HepG2 (cell line): ENCODE measurements around the gene RILP. TPM values are rescaled to one million over a fixed set of nuclear protein-coding genes. Genes with fewer than 3 reads are reported as not detected.
A peak's percentile ranks its signal among the peaks of the same experiment; 100 is the strongest.

Experiments
- AGO2 ChIP-seq: fragments of 200-400 bp; formaldehyde crosslinking; optimal IDR thresholded peaks from 2 replicates; pipeline ENCODE3; 2017; ENCODE audit warnings: mild to moderate bottlenecking, low read depth, low read length, moderate library complexity
- ARNT ChIP-seq: fragments of 450-650 bp; IDR thresholded peaks from 2 replicates; pipeline ENCODE4 v1.6.1; 2017
- ARNT2 ChIP-seq: sonication (generic); formaldehyde crosslinking; IDR thresholded peaks from 2 replicates; pipeline ENCODE4 v1.8.0; 2022; ENCODE audit warnings: mild to moderate bottlenecking, low read depth, missing genetic modification reagents, moderate library complexity
- HNF4A ChIP-seq: sonication (generic); formaldehyde crosslinking; IDR thresholded peaks from 2 replicates; pipeline ENCODE4 v1.4.0; 2020; ENCODE audit warnings: missing genetic modification reagents
- KDM2A ChIP-seq: sonication (generic); formaldehyde crosslinking; IDR thresholded peaks from 2 replicates; pipeline ENCODE4 v1.4.0; 2020; ENCODE audit warnings: low read depth, missing genetic modification reagents, borderline replicate concordance
- LBX2 ChIP-seq: sonication (generic); formaldehyde crosslinking; IDR thresholded peaks from 2 replicates; pipeline ENCODE4 v1.5.0; 2020; ENCODE audit warnings: missing genetic modification reagents, mild to moderate bottlenecking, borderline replicate concordance
- NCOA1 ChIP-seq: sonication (generic); formaldehyde crosslinking; IDR thresholded peaks from 2 replicates; pipeline ENCODE4 v1.9.0; 2021; ENCODE audit warnings: missing genetic modification reagents
- POLR2G ChIP-seq: fragments of 200-400 bp; formaldehyde crosslinking; IDR thresholded peaks from 2 replicates; pipeline ENCODE4 v1.6.1; 2018; ENCODE audit warnings: mild to moderate bottlenecking, low read depth, low read length, moderate library complexity
- TSC22D2 ChIP-seq: sonication (generic); formaldehyde crosslinking; IDR thresholded peaks from 2 replicates; pipeline ENCODE4 v1.5.1; 2020; ENCODE audit warnings: missing genetic modification reagents, mild to moderate bottlenecking, borderline replicate concordance
- ZBTB40 ChIP-seq, 2 experiments: fragments of 450-650 bp in 1 of 2; sonication (generic) in 1 of 2; formaldehyde crosslinking in 1 of 2; IDR thresholded peaks; 2 replicates each; pipeline versions ENCODE4 v1.6.1 to v1.8.0; 2016 to 2022; ENCODE audit warnings: antibody characterized with exemption in 1 of 2, mild to moderate bottlenecking in 1 of 2, missing genetic modification reagents in 1 of 2
- ZKSCAN8 ChIP-seq: IDR thresholded peaks from 2 replicates; pipeline ENCODE4 v1.6.1; 2016; ENCODE audit warnings: borderline replicate concordance, missing genetic modification reagents, missing compliant biosample characterization
- ZMYM2 ChIP-seq: sonication (generic); formaldehyde crosslinking; IDR thresholded peaks from 2 replicates; pipeline ENCODE4 v1.8.0; 2022; ENCODE audit warnings: mild to moderate bottlenecking, missing genetic modification reagents
- ZNF207 ChIP-seq: fragments of 450-650 bp; IDR thresholded peaks from 2 replicates; pipeline ENCODE4 v1.6.1; 2016; ENCODE audit warnings: antibody characterized with exemption, borderline replicate concordance
- ZNF34 ChIP-seq: sonication (generic); formaldehyde crosslinking; IDR thresholded peaks from 2 replicates; pipeline ENCODE4 v1.4.0; 2020; ENCODE audit warnings: mild to moderate bottlenecking, missing genetic modification reagents, borderline replicate concordance
- ZNF350 ChIP-seq: sonication (generic); formaldehyde crosslinking; IDR thresholded peaks from 2 replicates; pipeline ENCODE4 v1.4.0; 2020; ENCODE audit warnings: mild to moderate bottlenecking, low read depth, missing genetic modification reagents, borderline replicate concordance
- ZNF460 ChIP-seq: sonication (generic); formaldehyde crosslinking; IDR thresholded peaks from 2 replicates; pipeline ENCODE4 v1.5.1; 2020; ENCODE audit warnings: missing genetic modification reagents, mild to moderate bottlenecking, borderline replicate concordance
- ZNF644 ChIP-seq: IDR thresholded peaks from 2 replicates; pipeline ENCODE4 v1.6.1; 2016; ENCODE audit warnings: low read depth
- ZNF703 ChIP-seq: sonication (generic); formaldehyde crosslinking; IDR thresholded peaks from 2 replicates; pipeline ENCODE4 v1.5.1; 2020; ENCODE audit warnings: missing genetic modification reagents, mild to moderate bottlenecking, moderate library complexity, borderline replicate concordance
- ZNF724P ChIP-seq: sonication (generic); formaldehyde crosslinking; IDR thresholded peaks from 2 replicates; pipeline ENCODE4 v1.8.0; 2022; ENCODE audit warnings: missing genetic modification reagents, borderline replicate concordance
- ZNF878 ChIP-seq: sonication (generic); formaldehyde crosslinking; IDR thresholded peaks from 2 replicates; pipeline ENCODE4 v1.8.1; 2023; ENCODE audit warnings: mild to moderate bottlenecking, missing genetic modification reagents, moderate library complexity
- polyA plus RNA-seq, 8 experiments: library from polyadenylated mRNA; depleted of rRNA in 3 of 8; stranded (reverse) in 7 of 8; unstranded in 1 of 8; fragments of >200 nt; fragmentation: Illumina TruSeq in 4 of 8; extraction: Trizol in 4 of 8; gene quantifications; 2 replicates each; pipeline versions ENCODE4 v1.2.1 to v1.2.3, GENCODE V29; 2011 to 2016; ENCODE audit warnings: low read depth in 4 of 8, missing spikeins in 1 of 8, mixed read lengths in 1 of 8; ENCODE audit not compliant: insufficient read depth in 1 of 8
- total RNA-seq, 5 experiments: library from RNA; depleted of rRNA; stranded (reverse); fragments of >200 nt; fragmentation: Illumina TruSeq; extraction: Trizol; gene quantifications; 2 replicates each; pipeline ENCODE4 v1.2.3, GENCODE V29; 2016; ENCODE audit warnings: low read depth in 1 of 5

RILP gene
- total and polyA plus RNA-seq, 2 of the 13 experiments (the other 11 are each of a cell fraction or from before 2014, with no cell fraction given): 6.6 to 8.1 TPM

- TF ChIP-seq ZBTB40 (IDR thresholded peaks at IDR 0.05) (no peak), ZBTB40 (CRISPR knock-in tag; IDR thresholded peaks at IDR 0.05) (no peak; the same call in 1 of the 2 replicates), ARNT2 (CRISPR knock-in tag) (no peak), ZNF34 (CRISPR knock-in tag) (no peak), ARNT (no peak), HNF4A (0 out of 2 replicates have a peak, but pooled peaks have one; percentile 16), LBX2 (no peak), ZNF644 (CRISPR knock-in tag) (no peak), TSC22D2 (CRISPR knock-in tag) (0 out of 2 replicates have a peak, but pooled peaks have one; percentile 54), ZNF207 (no peak), ZNF350 (CRISPR knock-in tag) (peak; percentile 82; the same call in 1 of the 2 replicates), KDM2A (CRISPR knock-in tag) (peak; percentile 87; the same call in 1 of the 2 replicates), ZNF878 (CRISPR knock-in tag) (no peak), ZNF703 (0 out of 2 replicates have a peak, but pooled peaks have one; percentile 50), NCOA1 (CRISPR knock-in tag) (peak; percentile 72; the same call in 1 of the 2 replicates), POLR2G (peak; percentile 97), AGO2 (peak; percentile 91), ZKSCAN8 (CRISPR knock-in tag) (peak; percentile 43; the same call in 1 of the 2 replicates), ZNF724P (CRISPR knock-in tag) (no peak), ZNF460 (0 out of 2 replicates have a peak, but pooled peaks have one; percentile 3), ZMYM2 (no peak)
Measured at GRCh38 chr17:1684378-1685189, 34.9 kb upstream of the RILP start, which contains the start of gene PRPF8 (continued).
